GM12878 (cell line): ENCODE results near the gene HOPX. TPM values are rescaled to one million over a fixed set of nuclear protein-coding genes. Genes with fewer than 3 reads are reported as not detected.

Experiments used
- ATAC-seq: fragments of 200-7000 bp; cut with Tn5 transposase; 3 replicates; pipeline ENCODE4 v1.9.1; 2020; ENCODE audit warnings: mild to moderate bottlenecking, moderate library complexity
- BruUV-seq: library from RNA; stranded (reverse); fragments of 400-500 nt; replicated peaks from 2 replicates; lab custom pipeline; 2021; lab: Mats Ljungman, UMichigan
- CTCF ChIA-PET: fragments of 300-600 bp; sonication (Branson Sonifier 250); formaldehyde crosslinking; extraction: SDS; loops from one replicate; lab custom pipeline; 2021; ENCODE audit warnings: inconsistent platforms; lab: Yijun Ruan, JAX
- POLR2A ChIA-PET: fragments of 350-600 bp; formaldehyde crosslinking; extraction: SDS; loops from one replicate; lab custom pipeline; 2021; ENCODE audit warnings: inconsistent platforms; lab: Charles Lee
- RAD21 ChIA-PET: fragments of 300-600 bp; sonication (Branson Sonifier 250); formaldehyde crosslinking; loops from one replicate; lab custom pipeline; 2023; ENCODE audit warnings: antibody characterized with exemption; ENCODE audit not compliant: unreplicated experiment; lab: Charles Lee
- SMC1A ChIA-PET: fragments of 300-600 bp; sonication (Branson Sonifier 250); formaldehyde crosslinking; loops from one replicate; lab custom pipeline; 2023; ENCODE audit not compliant: unreplicated experiment, uncharacterized antibody; lab: Charles Lee
- DNase-seq: peaks from one replicate; pipeline ENCODE4 v3.0.0-alpha.2; 2011; ENCODE audit warnings: low read depth, low spot score
- FAIRE-seq: peaks from 3 replicates; lab custom pipeline; 2011; peaks lifted over from hg19 to GRCh38; lab: Jason Lieb, UNC
- H2AFZ ChIP-seq: 2 replicates; pipeline ENCODE4 v1.6.0; 2011; ENCODE audit warnings: low read depth, low read length, control low read depth; ENCODE audit not compliant: control insufficient read depth
- H3K27ac ChIP-seq: 2 replicates; pipeline ENCODE4 v1.5.1; 2011; ENCODE audit warnings: control low read depth; ENCODE audit not compliant: control insufficient read depth, insufficient read depth
- H3K27me3 ChIP-seq, 2 experiments: replicated peaks in 1 of 2; 2 replicates each; pipeline versions ENCODE4 v1.6.0 to v1.6.1; 2011; ENCODE audit warnings: low read length in 1 of 2; ENCODE audit not compliant: control insufficient read depth in 2 of 2, insufficient read depth in 2 of 2
- H3K36me3 ChIP-seq, 2 experiments: 2 replicates each; pipeline ENCODE4 v1.5.1; 2011; ENCODE audit warnings: low read length in 1 of 2; ENCODE audit not compliant: control insufficient read depth in 2 of 2, insufficient read depth in 2 of 2
- H3K4me1 ChIP-seq: 2 replicates; pipeline ENCODE4 v1.6.1; 2011; ENCODE audit warnings: mild to moderate bottlenecking, low read length, moderate library complexity, mixed read lengths; ENCODE audit not compliant: control insufficient read depth, insufficient read depth
- H3K4me2 ChIP-seq: 2 replicates; pipeline ENCODE4 v1.6.0; 2011; ENCODE audit warnings: control low read depth; ENCODE audit not compliant: control insufficient read depth, insufficient read depth
- H3K4me3 ChIP-seq: fragments of 200-600 bp; sonication (generic); 2 replicates; pipeline ENCODE4 v1.5.1; 2016
- H3K79me2 ChIP-seq: 2 replicates; pipeline ENCODE4 v1.6.0; 2011; ENCODE audit warnings: low read length; ENCODE audit not compliant: control insufficient read depth, insufficient read depth
- H3K9ac ChIP-seq: 2 replicates; pipeline ENCODE4 v1.8.0; 2011; ENCODE audit warnings: low read length, control low read depth, mixed read lengths; ENCODE audit not compliant: control insufficient read depth, insufficient read depth
- H3K9me3 ChIP-seq: replicated peaks from 3 replicates; pipeline ENCODE4 v1.5.1; 2011; ENCODE audit warnings: mild to moderate bottlenecking, low read length; ENCODE audit not compliant: control insufficient read depth, insufficient read depth
- H4K20me1 ChIP-seq: 2 replicates; pipeline ENCODE4 v1.6.0; 2011; ENCODE audit not compliant: control insufficient read depth, insufficient read depth
- WGBS: methylation state at CpG from one replicate; pipeline ENCODE4 v1.1.6; 2016; ENCODE audit warnings: low lambda C conversion rate; ENCODE audit not compliant: insufficient replicate concordance, insufficient coverage; ENCODE audit errors: missing lambda C conversion rate; 5-methylcytosine and 5-hydroxymethylcytosine counted together
- in situ Hi-C: fragments of 300-500 bp; cut with MboI; formaldehyde crosslinking; loops from 9 replicates; pipeline ENCODE4 v1.14.3; 2018; ENCODE audit warnings: mixed read lengths
- intact Hi-C: fragments of 100-400 bp; cut with micrococcal nuclease; formaldehyde crosslinking; loops from one replicate; pipeline ENCODE4 v1.14.2; 2022; ENCODE audit not compliant: unreplicated experiment
- polyA plus RNA-seq, 11 experiments: library from polyadenylated mRNA; depleted of rRNA in 4 of 11; unstranded in 6 of 11; stranded (reverse) in 5 of 11; fragments of >200 nt; fragmentation: Nextera tagmentation in 4 of 11; fragmentation: Illumina TruSeq in 1 of 11; extraction: Ambion mirVana in 4 of 11; extraction: Trizol in 1 of 11; gene quantifications; 1 replicate in 1 of 11; 2 replicates in 10 of 11; pipeline versions ENCODE4 v1.2.1 to v1.2.3, GENCODE V29; 2011 to 2016; ENCODE audit warnings: inconsistent platforms in 2 of 11, missing spikeins in 2 of 11, low read depth in 1 of 11
- total RNA-seq, 4 experiments: library from RNA; depleted of rRNA in 3 of 4; stranded (reverse); fragments of >200 nt in 3 of 4; fragmentation: Illumina TruSeq in 1 of 4; extraction: Trizol in 1 of 4; gene quantifications; 2 replicates each; pipeline versions ENCODE4 v1.2.1 to v1.2.3, GENCODE V29; 2013 to 2021
- TF ChIP-seq, protein P1 (sequence below): IDR thresholded peaks from 2 replicates; pipeline ENCODE4 v1.6.1; 2012; ENCODE audit warnings: mild to moderate bottlenecking, low read depth, low read length
- TF ChIP-seq, protein P2 (sequence below): fragments of 450-650 bp; IDR thresholded peaks from 2 replicates; pipeline ENCODE4 v1.6.1; 2018; ENCODE audit warnings: mild to moderate bottlenecking, low read depth, moderate library complexity; ENCODE audit not compliant: partially characterized antibody

HOPX gene
- total and polyA plus RNA-seq, 10 of the 15 experiments (the other 5 are each of a cell fraction or from before 2014, with no cell fraction given): 0.11 to 0.40 (median 0.23) TPM; not detected in 4

DNA sequence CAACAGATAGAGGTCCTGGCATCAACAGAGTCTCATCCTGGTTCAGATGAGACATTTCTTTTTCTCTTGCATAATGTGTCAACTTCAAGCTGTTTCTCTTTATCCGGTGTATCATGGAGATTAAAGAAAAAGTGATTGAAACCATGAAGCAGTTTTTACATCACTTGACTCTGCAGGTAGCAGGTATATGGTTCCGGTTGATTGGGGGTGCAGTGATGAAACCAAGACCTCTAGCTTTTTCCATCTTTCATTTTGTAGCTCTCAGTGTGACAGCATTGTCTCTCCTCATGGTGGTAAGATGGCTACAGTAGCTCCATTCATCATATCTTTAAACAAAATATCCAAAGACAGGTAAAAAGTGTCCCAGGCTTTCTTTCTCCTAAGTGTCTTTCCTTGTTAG lies 2.4 kb upstream of the HOPX start (continued):
- TF ChIP-seq, protein P1, sequence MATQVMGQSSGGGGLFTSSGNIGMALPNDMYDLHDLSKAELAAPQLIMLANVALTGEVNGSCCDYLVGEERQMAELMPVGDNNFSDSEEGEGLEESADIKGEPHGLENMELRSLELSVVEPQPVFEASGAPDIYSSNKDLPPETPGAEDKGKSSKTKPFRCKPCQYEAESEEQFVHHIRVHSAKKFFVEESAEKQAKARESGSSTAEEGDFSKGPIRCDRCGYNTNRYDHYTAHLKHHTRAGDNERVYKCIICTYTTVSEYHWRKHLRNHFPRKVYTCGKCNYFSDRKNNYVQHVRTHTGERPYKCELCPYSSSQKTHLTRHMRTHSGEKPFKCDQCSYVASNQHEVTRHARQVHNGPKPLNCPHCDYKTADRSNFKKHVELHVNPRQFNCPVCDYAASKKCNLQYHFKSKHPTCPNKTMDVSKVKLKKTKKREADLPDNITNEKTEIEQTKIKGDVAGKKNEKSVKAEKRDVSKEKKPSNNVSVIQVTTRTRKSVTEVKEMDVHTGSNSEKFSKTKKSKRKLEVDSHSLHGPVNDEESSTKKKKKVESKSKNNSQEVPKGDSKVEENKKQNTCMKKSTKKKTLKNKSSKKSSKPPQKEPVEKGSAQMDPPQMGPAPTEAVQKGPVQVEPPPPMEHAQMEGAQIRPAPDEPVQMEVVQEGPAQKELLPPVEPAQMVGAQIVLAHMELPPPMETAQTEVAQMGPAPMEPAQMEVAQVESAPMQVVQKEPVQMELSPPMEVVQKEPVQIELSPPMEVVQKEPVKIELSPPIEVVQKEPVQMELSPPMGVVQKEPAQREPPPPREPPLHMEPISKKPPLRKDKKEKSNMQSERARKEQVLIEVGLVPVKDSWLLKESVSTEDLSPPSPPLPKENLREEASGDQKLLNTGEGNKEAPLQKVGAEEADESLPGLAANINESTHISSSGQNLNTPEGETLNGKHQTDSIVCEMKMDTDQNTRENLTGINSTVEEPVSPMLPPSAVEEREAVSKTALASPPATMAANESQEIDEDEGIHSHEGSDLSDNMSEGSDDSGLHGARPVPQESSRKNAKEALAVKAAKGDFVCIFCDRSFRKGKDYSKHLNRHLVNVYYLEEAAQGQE: no peak
- TF ChIP-seq, protein P2, sequence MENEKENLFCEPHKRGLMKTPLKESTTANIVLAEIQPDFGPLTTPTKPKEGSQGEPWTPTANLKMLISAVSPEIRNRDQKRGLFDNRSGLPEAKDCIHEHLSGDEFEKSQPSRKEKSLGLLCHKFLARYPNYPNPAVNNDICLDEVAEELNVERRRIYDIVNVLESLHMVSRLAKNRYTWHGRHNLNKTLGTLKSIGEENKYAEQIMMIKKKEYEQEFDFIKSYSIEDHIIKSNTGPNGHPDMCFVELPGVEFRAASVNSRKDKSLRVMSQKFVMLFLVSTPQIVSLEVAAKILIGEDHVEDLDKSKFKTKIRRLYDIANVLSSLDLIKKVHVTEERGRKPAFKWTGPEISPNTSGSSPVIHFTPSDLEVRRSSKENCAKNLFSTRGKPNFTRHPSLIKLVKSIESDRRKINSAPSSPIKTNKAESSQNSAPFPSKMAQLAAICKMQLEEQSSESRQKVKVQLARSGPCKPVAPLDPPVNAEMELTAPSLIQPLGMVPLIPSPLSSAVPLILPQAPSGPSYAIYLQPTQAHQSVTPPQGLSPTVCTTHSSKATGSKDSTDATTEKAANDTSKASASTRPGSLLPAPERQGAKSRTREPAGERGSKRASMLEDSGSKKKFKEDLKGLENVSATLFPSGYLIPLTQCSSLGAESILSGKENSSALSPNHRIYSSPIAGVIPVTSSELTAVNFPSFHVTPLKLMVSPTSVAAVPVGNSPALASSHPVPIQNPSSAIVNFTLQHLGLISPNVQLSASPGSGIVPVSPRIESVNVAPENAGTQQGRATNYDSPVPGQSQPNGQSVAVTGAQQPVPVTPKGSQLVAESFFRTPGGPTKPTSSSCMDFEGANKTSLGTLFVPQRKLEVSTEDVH: no peak

DNA sequence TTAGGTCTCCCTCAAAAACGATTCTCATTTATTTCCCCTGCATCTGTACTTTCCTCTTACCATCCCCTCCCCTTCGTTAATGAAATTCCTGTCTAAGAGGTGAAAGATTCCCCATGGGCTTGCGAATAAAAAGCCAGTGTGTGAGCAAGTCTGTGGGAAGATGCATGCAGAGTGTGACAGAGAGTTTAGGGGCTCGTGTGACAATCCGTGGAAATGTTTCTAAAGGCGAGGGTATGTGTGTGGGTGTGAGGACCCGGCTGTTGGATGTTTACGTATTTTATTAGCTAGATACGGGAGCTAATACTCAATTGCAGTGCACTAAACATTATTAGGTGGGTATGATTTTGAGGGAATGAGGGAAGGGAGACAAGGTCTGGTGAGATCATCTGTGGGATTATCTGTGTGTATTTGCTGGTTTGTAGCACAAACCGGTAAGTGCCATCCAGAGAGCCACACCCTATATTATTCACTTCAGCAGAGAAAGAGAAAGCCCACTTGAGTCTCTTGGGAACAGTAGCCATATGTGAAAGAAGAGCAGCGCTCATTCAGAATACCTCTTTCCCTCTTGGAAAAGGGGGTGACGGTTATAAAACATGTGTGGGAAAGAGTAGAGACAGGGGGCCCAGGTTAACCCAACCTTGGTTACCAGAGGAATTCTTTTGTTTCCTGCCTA lies 893 bp upstream of the HOPX start:
- H3K9ac ChIP-seq: no peak overlapping the region

More for the DNA sequence above, 893 bp upstream of the HOPX start:
- in situ Hi-C loops: no loop called here
- no peaks in the 10 kb centered on the region for H3K79me2 ChIP-seq
- H4K20me1 ChIP-seq: no peaks in the 10 kb centered on the region
- H3K36me3 ChIP-seq: no peaks in the 10 kb centered on the region
- no peak overlapping the region for H2AFZ ChIP-seq
- no peak overlapping the region for H3K27ac ChIP-seq
- intact Hi-C loops: loop anchor here (5.0 kb wide), 1 partner anchor 115 kb away; no protein-coding TSS in a partner anchor
- ATAC-seq: no peak
- no peaks in the 10 kb centered on the region for H3K9me3 ChIP-seq
- H3K4me1 ChIP-seq: peaks cover 8% of the 10 kb centered on the region
- POLR2A ChIA-PET: no interaction called here
- RAD21 ChIA-PET: no interaction called here
- peaks cover 0 to 6% of the 10 kb centered on the region in 2 experiments for H3K27me3 ChIP-seq
- no TSS peak for BruUV-seq
- DNase-seq: no peak
- H3K4me3 ChIP-seq: no peak overlapping the region
- no peak for FAIRE-seq
- H3K4me2 ChIP-seq: no peak overlapping the region
- SMC1A ChIA-PET: interaction anchor here (1.2 to 1.4 kb wide), 2 partner anchors 11 to 42 kb away, joined by 4 read pairs; no protein-coding TSS in a partner anchor
- CTCF ChIA-PET: no interaction called here
- WGBS: 27% methylated on average over 12 of the region's 12 CpGs
- TF ChIP-seq, protein P2: no peak
